GM19467 (cell line): ENCODE data around the gene SYNJ1.

Experiments used
- ATAC-seq: cut with Tn5 transposase; IDR thresholded peaks from one replicate; pipeline ENCODE4 v1.9.1; 2021; ENCODE audit warnings: mild to moderate bottlenecking, moderate library complexity; ENCODE audit not compliant: unreplicated experiment

Gene SYNJ1

DNA sequence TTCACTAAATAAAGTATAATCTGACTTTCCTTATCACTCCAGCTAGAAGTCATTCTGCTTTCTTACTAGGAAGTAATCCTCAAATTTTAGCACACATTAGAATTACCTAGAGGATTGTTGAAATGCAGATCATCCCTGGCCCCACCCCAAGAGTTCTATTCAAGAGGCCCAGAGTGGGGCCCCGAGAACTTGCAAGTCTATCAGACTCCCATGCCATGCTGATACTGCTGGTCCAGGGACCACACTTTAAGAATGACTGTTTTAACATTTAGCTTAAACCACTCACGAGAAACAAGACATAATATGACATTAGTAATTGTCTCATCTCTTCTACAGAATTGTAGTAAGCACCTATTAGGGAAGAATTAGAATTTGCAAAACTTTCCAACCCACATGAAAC, 7.7 kb upstream of the SYNJ1 start:
- no peak for ATAC-seq

DNA sequence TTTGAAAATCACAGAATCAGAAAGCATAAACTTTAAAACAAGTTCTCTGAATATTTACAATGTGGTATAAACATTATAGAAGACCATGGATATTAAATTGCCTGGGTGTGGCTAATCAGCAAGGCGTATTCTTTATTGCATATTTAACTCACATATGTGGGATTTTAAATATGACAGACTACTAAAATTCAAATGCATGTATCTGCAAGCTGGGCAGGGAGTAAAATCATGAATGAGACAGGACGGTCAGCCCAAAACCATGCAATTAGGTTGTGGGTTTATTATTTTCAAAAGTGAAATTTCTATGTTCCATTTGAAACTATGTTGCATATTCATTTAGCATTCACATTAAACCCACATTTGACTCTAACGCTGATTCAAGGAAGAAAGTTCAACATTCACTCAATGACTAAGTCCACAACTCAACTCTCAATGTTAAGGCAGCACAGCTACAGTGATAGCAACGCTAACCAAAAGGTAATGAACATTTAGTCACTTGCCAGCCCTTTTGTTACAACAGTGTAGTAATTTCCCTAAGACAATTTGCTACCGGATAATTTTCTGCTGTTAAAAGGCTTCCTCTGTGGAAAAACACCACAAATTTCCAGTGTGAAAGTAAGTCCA, 6.3 kb upstream of the SYNJ1 start:
- ATAC-seq = no peak

DNA sequence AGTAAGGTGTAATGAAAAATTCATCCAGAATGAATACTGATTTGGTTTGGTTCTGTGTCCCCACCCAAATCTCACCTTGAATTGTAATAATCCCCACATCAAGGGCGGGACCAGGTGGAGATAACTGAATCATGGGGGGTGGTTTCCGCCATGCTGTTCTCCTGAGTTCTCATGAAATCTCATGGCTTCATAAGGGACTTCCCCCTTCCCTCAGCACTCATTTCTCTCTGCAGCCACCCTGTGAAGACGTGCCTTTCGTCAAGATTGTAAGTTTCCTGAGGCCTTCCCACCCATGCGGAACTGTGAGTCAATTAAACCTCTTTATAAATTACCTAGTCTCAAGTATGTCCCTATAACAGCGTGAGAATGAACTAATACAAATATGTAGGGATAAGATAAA, 5.5 kb upstream of the SYNJ1 start:
- no peak for ATAC-seq

DNA sequence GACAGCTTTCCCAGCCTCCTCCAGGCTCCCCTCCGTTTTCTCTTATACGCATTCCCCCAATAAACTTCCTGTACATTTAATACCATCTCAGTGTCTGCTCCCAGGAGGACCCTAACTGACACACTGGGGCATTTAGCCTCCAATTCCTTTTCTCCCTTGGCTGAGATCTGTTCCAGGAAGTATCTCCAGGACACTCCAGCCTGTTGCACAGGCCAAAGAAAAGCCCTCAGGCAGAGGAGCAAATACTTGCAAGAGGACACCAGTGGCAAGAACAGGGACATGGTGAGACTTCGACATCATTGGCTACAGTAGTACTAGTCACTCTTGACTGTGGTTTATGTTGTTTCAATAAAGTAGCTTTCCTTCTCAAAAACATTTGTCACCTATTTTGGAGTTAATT, 4.7 kb upstream of the SYNJ1 start:
- ATAC-seq = no peak

DNA sequence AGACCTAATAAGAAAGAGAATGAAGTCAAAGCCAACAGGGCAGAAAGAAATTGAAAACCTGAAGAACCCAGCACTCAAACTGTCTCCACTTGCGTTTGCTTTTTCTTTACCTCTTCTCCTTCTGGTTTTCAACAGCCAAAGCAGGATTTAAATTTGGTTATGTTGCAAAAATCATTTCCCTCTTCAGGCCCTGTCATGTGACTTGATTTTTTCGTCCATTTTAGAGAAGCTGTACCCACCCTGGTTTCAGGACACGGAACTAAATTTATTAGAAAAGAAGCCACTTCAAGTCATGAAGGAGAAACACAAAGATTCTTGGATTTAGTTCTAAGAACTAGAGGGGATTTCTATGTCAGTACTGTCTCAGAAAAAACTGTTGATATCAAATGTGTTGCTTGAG, 1.0 kb upstream of the SYNJ1 start:
- no peak for ATAC-seq

DNA sequence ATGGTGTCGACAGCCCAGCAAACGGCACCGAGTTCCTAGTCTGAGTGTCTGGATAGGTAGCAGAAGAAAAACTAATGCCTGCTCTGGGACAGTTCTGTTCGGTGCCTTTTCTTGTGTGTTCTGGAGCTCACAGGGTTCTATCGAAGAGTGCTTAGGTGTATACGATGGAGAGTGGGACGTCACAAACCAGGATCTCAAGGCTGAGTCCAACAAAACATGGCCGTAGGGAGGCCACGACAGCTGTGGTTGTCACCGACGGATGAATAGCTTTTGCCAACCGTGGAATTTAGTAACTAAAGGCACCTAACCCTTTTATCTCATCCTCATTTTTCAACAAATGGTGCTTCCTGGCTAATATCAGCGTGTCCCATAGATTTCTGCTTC, 635 bp upstream of the SYNJ1 start:
- ATAC-seq = peak; percentile 9

DNA sequence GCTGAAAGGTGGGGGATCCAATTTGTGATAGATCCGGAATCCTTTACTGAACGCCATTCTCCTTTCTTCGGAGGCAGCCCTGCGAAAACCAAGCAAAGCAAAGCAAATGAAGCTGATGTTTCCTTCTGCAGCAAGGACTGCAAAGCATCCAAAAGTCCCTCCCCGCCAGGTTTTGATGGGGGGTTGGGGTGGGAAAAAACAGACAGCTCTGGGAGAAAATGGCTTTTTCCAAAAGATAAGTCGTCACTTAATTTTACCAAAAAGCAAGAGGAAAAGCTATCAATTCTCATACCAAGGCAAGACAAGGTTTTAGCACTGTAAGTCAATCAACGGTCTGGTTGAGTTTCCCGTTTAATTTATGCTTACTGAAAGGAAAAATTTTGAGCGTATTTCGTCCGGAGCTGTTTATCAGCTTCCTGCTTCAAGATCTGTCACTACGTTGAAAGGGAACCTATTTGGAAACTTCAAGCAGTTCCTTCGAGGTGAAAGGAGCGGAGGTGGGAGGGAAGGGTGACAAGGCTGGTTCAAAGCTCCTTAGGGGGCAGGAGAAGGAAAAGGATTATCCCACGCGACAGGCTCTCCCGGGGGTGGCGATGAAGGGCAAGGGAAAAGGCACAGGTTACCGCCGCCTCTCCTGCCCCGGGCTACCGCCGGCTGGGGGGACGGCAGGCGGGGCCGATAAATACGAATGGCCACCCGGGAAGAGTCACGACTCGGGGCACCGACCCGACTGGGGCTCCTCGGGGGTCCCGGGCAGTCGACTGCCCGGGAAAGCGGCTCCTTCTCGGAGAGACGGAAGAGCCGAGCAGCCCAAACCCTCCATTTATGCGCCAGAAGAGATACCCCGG, 750 bp downstream of the SYNJ1 start:
- ATAC-seq = peak; percentile 11

DNA sequence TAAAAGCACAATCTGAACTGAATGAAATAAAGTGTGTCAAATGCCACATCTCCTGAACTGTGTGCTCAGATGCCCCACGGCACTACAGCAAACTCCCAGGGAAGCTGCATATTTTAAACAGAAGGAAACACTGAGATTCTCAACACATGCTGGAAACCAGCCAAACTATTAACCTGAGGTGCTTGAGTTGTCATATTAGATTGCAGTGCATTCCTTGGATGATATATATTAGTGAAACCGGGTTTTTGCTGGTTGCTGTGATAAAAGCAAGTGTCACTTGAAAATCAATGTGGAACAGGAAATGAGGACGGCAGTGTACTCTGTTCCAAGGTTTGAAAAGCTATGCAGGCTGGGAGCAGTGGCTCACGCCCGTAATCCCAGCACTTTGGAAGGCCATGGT, 8.7 kb downstream of the SYNJ1 start:
- ATAC-seq = no peak

DNA sequence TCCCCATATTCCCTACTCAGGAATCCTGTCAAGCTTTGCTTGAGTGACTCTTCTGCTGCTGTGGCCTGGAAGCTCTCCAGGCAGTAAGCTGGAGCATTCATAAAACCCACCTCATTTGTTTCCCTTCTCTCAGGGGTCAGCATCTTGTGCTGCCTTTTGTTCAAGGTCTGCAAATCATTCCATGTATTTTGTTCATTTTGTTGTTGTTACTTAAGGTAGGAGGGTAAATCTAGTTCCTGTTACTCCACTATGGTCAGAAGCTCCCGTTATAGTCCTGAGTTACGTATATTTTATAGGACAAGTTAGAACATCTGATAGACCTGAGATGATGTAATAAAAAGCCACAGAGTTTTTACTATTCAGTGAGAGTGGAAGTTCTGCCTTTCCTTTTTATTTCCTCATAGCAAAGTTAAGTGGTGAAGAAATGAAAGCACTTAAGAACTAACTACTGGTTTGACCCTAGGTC, 9.9 kb downstream of the SYNJ1 start:
- ATAC-seq = no peak

DNA sequence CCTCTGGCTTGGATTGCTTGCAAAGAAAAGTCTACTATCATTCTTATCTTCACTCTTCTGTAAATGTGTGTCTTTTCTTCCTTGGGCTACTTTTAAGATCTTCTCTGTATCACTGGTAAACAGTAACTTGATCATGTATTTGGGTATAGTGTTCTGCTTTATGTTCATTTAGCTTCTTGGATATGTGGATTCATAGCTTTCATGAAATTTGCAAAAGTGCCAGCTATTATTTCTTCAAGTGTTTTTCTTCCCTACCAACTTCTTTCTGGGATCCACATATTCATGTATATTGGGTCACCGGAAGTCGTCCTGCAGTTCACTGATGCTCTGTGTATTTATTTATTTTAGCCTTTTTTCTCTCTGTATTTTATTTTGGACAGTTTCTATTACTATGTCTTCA, 11.3 kb downstream of the SYNJ1 start:
- ATAC-seq = no peak

DNA sequence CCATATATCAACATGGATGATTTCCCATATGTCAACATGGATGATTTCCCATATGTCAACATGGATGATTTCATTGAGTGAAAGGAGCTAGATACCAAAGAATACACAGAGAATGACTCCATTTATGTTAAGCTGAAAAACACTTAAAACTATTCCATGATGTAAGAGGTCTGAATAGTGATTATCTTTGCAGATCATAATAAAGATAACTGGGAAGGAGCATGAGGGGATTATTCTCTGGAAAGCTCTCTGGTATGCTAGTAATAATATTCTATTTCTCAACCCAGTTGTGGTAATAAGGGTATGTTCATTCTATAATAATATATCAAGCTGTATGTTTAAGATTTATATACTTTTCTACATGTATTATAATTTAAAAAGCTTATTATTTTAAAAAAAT, 14.1 kb downstream of the SYNJ1 start:
- no peak for ATAC-seq

DNA sequence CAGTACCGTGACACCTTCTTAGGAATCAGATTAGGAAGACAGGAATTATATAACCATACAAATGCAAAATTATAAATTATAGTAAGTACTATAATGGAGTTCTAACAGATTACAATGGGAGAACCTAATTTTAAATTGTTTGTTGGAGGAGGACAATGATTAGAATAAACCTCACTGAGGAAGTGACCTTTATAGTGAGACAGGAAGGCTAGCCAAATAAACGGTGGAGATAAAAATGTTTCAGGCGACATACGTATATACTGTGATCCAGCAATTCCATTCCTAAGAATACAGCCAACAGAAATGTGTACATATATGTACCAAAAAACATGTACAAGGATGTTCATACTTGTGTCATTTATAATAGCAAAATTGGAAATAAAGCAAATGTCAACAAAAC, 15.2 kb downstream of the SYNJ1 start:
- ATAC-seq = no peak

DNA sequence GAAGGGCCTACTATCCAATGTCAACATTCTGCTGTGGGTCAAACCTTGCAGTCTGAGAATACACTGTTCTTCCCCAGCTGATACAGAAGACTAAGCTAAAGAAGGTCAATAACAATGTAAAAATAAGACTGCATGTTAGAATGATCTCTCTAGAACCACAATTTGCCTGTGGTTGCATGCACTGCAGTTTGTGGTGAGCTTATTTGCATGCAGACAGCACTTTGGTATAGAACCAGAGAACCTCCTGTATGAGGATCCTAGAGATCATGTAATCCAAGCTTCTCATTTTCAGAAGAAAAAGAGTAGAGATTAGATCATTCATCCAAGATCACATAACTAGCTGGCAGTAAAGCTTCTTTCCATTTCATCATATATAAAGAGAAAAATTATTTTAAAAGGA, 15.8 kb downstream of the SYNJ1 start:
- ATAC-seq = peak; percentile 96

DNA sequence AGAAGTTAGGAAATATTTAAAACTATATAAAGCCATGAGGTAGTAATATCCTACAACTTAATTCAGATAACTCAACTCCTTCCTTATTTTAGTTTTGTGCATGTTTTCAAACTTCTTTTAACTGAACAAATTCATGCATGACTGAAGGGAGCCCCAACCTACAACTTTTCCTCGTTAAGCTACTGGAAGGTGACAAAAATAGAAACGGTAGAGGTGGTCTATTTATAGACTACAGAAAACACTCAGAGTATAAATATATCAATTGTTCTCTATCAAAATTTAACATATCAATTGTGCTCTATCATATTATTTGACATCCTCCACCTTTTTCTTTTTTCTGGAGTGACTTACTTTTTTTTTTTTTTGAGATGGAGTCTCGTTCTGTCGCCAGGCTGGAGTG, 16.8 kb downstream of the SYNJ1 start:
- ATAC-seq = no peak

DNA sequence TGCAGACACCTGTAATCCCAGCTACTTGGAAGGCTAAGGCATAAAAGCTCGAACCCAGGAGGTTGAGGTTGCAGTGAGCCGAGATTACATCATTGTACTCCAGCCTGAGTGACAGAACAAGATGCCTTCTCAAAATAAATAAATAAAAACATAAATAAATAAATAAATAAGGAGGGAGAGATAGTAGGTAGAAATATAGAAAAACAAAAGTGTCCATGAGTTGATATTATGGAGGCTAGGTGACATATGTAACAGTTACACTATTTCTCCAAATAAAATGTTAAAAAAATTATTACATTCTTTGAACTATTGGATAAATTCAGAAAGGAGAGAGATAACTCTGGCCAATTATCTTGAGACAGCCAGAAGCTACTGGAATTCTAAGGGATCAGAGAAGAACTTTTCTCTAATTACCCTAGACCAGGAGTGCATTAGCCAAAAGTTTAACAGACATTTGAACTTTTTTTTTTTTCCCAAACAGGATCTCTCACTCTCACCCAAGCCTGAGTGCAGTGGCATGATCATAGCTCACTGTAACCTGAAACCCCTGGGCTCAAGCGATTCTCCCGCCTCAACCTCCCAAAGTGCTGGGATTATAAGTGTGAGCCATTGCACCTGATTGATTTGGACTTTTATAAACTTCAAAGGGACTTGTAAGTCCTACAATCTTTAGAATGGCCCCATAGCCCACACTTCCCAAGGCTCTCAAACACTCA, 17.6 kb downstream of the SYNJ1 start:
- ATAC-seq = no peak

DNA sequence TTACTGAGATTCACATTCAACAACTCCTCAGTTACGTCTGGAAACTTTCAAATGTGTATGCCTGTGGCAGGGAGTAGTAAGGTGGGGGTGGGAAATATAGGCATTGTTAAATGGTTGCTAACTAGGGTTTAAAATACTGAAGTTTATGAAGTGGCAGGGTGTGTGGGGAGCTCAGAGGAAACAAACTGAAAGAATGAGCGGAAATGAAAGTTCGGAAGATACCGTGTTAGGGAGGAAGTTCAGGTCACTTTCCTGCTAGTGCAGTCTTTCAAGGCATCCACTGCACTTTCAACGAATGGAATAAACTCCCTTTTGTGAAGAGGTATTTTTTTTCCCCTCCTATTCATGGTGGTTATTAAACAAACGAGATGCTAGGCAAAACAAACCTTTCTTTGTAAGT, 19.7 kb downstream of the SYNJ1 start:
- ATAC-seq = no peak

DNA sequence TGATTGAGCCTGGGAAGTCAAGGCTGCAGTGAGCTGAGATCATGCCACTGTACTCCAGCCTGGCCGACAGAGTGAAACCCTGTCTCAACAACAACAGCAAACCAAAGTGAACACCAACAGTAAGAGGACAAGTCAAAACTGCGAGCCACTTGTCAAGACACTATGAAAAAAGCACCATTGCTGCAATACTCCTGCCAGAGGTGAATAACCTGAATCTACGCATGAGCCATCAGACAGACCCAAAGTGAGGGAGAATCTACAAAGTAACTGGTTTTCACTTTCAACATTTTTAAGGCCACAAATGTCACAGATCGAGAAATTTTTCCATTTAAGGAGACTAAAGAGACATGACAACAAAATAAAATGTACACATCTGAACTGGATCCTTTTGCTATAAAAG, 21.9 kb downstream of the SYNJ1 start:
- no peak for ATAC-seq

DNA sequence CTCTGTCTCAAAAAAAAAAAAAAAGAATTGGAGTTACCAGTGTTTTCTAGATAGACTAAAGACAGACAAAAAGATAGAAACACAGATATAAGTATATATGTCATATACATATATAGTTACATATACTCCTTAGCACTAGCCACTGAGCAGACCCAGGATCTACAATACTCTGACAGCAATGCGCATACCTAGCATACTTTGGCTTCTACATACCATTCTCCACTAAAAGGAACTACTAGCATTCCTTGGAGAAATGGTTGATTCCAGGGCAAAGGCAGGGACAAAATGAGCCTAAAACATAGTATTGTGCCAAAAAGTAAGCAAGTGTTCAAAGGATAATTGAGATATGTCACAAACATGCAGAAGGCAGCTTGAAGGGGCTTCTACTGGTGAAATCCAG, 22.7 kb downstream of the SYNJ1 start:
- ATAC-seq = no peak

DNA sequence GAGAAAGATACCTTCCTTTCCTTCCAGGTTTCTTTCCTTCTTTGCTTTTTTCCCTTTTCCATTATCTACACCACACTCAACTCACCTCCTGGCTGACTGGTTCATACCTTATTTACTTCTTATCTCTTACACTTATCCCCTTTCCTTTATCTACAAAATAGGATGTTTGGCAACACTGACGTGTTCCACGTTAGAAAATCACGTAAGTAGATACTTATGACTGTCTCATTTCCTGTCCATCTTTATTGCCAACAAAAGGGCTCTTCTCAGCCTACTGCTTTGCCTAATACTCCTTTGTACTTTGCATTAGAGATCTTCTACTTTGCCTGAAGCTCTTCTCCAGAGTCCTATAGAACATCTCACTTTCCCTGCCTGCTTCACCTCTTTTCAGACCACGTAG, 25.1 kb downstream of the SYNJ1 start:
- ATAC-seq = no peak

DNA sequence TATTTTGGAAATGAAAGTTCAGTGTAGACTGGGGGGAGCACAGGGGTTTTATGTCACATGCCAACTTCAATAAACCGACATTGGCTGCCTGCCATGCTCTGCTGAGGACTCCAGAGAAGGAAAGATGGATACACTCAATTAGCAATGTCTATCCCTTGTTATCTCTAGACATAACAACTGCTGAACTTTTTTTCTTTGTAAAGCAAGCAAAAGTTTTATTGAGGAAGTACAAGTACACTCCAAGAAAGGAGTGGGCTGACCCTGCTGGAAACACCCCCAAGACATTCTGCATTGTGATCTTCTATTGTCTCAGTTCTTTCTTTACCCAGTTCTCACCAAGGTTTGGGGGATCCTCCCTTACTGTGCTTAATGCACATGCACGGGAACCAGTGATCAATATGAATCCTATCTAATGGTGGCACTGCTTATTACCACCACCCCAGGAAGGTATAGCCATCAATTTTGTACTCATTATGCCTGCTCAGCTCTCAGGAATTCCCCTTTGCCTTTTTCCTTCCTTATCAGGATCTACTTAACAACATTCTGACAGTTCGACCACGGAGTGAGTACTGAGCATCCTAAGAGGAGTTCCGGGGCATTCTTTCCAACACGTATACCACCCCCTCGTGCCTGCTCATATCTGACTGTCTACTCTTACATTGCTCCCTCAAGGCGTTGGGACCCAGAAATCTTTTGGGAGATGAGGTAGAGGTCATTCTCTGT, 28.7 kb downstream of the SYNJ1 start:
- no peak for ATAC-seq

DNA sequence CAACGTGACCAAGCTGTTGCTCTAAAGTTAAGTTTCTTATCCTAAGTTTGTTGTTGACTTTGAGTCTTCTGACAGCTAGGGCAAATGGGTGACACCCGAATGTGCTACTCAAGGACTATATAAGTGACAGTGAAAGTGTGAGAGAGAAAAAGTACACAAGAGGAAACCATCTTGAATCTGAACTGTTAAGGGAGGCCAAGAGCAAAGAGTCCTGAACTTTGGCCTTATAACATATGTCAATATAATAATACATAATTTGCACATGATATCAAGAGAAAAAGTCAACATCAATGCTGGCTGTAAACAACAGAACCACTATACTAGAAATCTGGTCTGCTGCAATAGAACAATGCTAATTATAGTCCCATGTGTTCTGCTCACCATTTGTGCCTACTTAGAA, 29.5 kb downstream of the SYNJ1 start:
- no peak for ATAC-seq
